NCI-H460 (cell line): Measurements from ENCODE around the gene NUFIP1. TPM values are rescaled to one million over a fixed set of nuclear protein-coding genes. Genes with fewer than 3 reads are reported as not detected.

Experiments
- DNase-seq: peaks from one replicate; pipeline ENCODE4 v3.0.0-alpha.2; 2016; ENCODE audit warnings: low read depth; ENCODE audit errors: extremely low read depth
- small RNA-seq, 2 experiments: library from RNA; depleted of rRNA; stranded (forward); fragments of <200 nt; gene quantifications; one replicate each; pipeline ENCODE3, GENCODE V24; 2014
- total RNA-seq: library from RNA; depleted of rRNA; stranded (reverse); fragments of >200 nt; shearing (Covaris generic); gene quantifications from 2 replicates; pipeline ENCODE4 v1.2.3, GENCODE V29; 2014; rRNA removed

The NUFIP1 gene
- total RNA-seq, 1 experiment from 2014 or later, result 6.6 TPM

DNA sequence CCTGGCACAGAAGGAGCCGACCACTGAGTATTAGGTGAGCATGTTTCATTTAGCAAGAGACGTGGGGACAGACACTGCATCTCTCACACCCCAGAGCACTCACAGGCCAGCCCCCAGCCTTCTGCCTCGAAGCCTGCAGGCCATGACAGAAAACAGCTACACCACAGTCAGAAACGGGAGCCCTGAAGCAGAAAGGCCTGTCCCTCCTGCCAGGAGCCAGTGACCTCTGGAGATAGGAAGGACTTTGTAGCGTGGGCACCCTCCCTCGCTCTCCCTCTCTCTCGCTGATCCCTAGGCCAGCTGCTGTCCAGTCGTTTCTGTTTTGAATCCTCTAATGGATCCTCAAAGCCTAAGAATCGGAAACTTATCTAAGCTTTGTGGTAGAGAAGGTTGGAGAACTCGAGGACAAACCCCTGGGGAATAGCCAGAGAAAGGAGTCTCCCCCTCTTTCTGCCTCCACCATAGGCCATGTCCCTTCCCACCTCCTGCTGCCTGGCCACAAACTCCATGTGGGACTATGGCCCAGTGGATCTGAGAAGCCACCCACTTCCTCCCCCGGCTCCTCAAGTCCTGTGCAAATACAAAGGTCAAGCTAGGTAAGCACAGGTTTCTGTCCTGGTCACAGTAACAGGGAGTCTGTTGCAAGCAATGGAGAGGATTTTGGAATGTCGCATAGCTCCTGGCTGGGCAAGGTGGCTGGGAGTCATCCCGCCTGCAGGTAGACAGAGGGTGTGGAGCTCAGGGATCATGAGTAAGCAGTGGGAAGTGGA is 95.1 kb downstream of the NUFIP1 start:
- DNase-seq, result no peak

Small RNA genes lying within 50 kb of the gene (small RNA-seq; reads per million reads assigned to genes)
- 0.04 to 3.5 reads per million in 2 experiments for gene RN7SL49P

Other genes starting within 250 kb of the NUFIP1 start
- 25.0 and 25.6 TPM in 2 replicates for gene GPALPP1, start 67 bp upstream of the NUFIP1 start, total RNA-seq
- 29.9 and 33.9 TPM in 2 replicates for gene GTF2F2, start 131.0 kb upstream of the NUFIP1 start, total RNA-seq
- gene KCTD4, start 211.6 kb upstream of the NUFIP1 start, total RNA-seq, result not detected in 2 replicates